ENCODE data around the gene PLCL2.

PLCL2 gene

DNA sequence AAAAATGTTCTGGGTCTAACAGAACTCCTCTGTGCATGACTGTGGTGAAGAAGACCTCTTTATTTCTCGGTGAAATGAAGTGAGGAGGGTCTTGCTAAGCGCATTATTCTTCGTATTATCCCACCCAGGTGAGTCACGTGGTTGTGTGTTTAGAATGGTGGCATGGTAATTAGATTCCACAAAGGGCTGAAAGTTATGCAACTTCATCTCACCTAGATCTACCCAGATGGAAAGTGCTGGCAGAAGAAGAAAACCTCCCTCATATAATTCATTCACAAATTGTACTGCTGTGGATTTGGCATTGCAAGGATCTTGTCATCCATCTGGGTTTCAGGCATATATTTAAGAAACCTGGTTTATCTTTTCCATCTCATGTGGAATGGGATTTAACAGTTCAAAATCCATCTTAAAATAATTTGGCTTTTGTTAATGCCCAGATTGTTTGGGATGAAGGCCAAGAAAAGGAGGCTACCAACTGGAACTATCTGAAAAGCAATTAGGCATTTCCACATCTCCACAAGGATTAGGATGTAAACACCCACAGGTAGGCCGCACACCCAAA is 175.3 kb downstream of the PLCL2 start:
- Histone ChIP-seq H3K9ac (no peak overlapping the region), H3K4me2 (no peak overlapping the region), H3K27ac (no peak overlapping the region), H3K4me3 (IDR thresholded peaks at IDR 0.05; ENCODE audit: insufficient read depth, low read depth, low read length) (no peak overlapping the region), H3K27me3 (ENCODE audit: insufficient read depth, low read depth) (no peaks in the 10 kb centered on the region), H3K79me2 (ENCODE audit: insufficient read depth, low read depth) (no peaks in the 10 kb centered on the region), H2AFZ (ENCODE audit: low read depth) (no peak overlapping the region), H3K36me3 (ENCODE audit: insufficient read depth) (no peaks in the 10 kb centered on the region), H4K20me1 (ENCODE audit: insufficient read depth) (no peaks in the 10 kb centered on the region), H3K4me1 (ENCODE audit: low read depth, poor library complexity, severe bottlenecking) (no peaks in the 10 kb centered on the region)
- TF ChIP-seq, protein P1, sequence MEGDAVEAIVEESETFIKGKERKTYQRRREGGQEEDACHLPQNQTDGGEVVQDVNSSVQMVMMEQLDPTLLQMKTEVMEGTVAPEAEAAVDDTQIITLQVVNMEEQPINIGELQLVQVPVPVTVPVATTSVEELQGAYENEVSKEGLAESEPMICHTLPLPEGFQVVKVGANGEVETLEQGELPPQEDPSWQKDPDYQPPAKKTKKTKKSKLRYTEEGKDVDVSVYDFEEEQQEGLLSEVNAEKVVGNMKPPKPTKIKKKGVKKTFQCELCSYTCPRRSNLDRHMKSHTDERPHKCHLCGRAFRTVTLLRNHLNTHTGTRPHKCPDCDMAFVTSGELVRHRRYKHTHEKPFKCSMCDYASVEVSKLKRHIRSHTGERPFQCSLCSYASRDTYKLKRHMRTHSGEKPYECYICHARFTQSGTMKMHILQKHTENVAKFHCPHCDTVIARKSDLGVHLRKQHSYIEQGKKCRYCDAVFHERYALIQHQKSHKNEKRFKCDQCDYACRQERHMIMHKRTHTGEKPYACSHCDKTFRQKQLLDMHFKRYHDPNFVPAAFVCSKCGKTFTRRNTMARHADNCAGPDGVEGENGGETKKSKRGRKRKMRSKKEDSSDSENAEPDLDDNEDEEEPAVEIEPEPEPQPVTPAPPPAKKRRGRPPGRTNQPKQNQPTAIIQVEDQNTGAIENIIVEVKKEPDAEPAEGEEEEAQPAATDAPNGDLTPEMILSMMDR (conservative IDR thresholded peaks at IDR 0.05; ENCODE audit: low read depth, low read length) = no peak

DNA sequence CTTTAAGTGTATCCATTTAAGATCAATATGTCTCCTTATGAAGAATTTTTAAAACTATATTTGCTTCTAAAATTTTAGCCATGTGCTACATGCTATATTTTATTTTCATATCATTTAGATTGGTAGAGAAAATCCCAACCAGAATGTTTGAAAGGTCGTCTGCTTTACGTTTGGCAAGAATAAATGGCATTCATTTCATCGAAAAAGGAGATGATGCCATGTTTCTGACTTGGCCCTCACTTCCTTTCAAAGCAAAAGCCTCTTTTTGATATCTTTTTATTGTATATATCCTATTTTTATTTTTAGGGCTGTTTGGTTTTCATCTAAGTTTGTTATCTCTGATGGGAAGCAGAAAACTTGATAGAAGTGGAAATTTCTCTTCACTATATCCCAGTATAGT is 176.2 kb downstream of the PLCL2 start:
- Histone ChIP-seq H3K4me2 (no peak overlapping the region), H4K20me1 (ENCODE audit: insufficient read depth) (no peaks in the 10 kb centered on the region), H2AFZ (ENCODE audit: low read depth) (no peak overlapping the region)

DNA sequence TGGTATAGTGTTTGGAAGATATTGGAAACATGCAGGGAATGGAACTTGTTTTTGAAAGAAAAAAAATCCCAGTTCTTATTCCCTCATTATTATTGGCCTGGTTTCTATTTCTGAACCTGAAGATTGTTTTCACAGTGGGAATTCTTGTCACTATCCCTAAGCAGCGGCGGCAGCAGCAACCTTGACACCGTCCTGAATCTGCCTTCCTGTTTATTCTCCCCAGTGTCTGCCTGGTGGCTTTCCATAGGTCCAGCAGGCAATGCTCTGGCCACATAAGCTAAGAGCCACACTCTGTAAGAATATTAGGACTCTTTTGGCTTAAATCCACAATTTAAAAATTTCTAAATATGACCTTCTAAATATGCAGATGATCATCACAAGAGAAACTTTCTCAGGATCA is 178.0 kb downstream of the PLCL2 start:
- Histone ChIP-seq H3K27ac (no peak overlapping the region), H3K27me3 (ENCODE audit: insufficient read depth, low read depth) (no peaks in the 10 kb centered on the region), H4K20me1 (ENCODE audit: insufficient read depth) (no peaks in the 10 kb centered on the region), H3K79me2 (ENCODE audit: insufficient read depth, low read depth) (no peaks in the 10 kb centered on the region), H2AFZ (ENCODE audit: low read depth) (no peak overlapping the region), H3K4me2 (no peak overlapping the region), H3K9ac (no peak overlapping the region), H3K4me1 (ENCODE audit: low read depth, poor library complexity, severe bottlenecking) (no peaks in the 10 kb centered on the region), H3K4me3 (IDR thresholded peaks at IDR 0.05; ENCODE audit: insufficient read depth, low read depth, low read length) (no peak overlapping the region), H3K36me3 (ENCODE audit: insufficient read depth) (no peaks in the 10 kb centered on the region)
- TF ChIP-seq, protein P1 (conservative IDR thresholded peaks at IDR 0.05; ENCODE audit: low read depth, low read length) = no peak

More for the DNA sequence above, 176.2 kb downstream of the PLCL2 start:
- no peak overlapping the region for H3K9ac ChIP-seq
- TF ChIP-seq, protein P1 (conservative IDR thresholded peaks at IDR 0.05; ENCODE audit: low read depth, low read length) = no peak
- no peaks in the 10 kb centered on the region for H3K36me3 ChIP-seq (ENCODE audit: insufficient read depth)
- no peaks in the 10 kb centered on the region for H3K27me3 ChIP-seq (ENCODE audit: insufficient read depth, low read depth)
- H3K4me3 ChIP-seq (IDR thresholded peaks at IDR 0.05; ENCODE audit: insufficient read depth, low read depth, low read length) = no peak overlapping the region
- no peaks in the 10 kb centered on the region for H3K79me2 ChIP-seq (ENCODE audit: insufficient read depth, low read depth)
- H3K27ac ChIP-seq = no peak overlapping the region
- H3K4me1 ChIP-seq (ENCODE audit: low read depth, poor library complexity, severe bottlenecking) = no peaks in the 10 kb centered on the region

DNA sequence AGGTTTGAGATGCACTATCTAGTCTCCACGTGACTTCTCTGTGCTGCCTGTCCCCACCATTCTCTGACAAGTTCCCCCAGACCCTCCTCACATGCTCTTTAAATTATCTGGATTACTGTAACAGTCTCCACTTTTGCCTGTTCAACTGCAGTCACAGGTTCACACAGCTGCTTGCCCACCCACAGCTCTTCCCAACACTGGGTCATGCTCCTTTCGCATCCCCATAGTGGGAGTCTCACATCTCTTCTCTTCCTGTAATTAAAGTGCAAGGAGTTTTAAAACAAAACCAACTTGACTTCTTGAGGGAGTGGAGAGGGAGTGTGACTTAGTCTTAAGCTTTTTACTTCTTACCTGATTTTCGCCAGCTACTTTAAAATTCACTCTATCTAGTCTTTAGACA is 178.8 kb downstream of the PLCL2 start:
- H3K27ac ChIP-seq = no peak overlapping the region
- TF ChIP-seq, protein P1 (conservative IDR thresholded peaks at IDR 0.05; ENCODE audit: low read depth, low read length) = no peak
- no peaks in the 10 kb centered on the region for H3K27me3 ChIP-seq (ENCODE audit: insufficient read depth, low read depth)
- no peak overlapping the region for H3K9ac ChIP-seq
- no peak overlapping the region for H3K4me2 ChIP-seq
- H3K79me2 ChIP-seq (ENCODE audit: insufficient read depth, low read depth) = no peaks in the 10 kb centered on the region
- no peaks in the 10 kb centered on the region for H3K36me3 ChIP-seq (ENCODE audit: insufficient read depth)
- H2AFZ ChIP-seq (ENCODE audit: low read depth) = no peak overlapping the region
- H3K4me1 ChIP-seq (ENCODE audit: low read depth, poor library complexity, severe bottlenecking) = no peaks in the 10 kb centered on the region
- no peaks in the 10 kb centered on the region for H4K20me1 ChIP-seq (ENCODE audit: insufficient read depth)
- H3K4me3 ChIP-seq (IDR thresholded peaks at IDR 0.05; ENCODE audit: insufficient read depth, low read depth, low read length) = no peak overlapping the region
